ENCODE data around the gene IL1RL1.

The IL1RL1 gene

GRCh38 chr2:102337481-102338386 is 26.4 kb downstream of the IL1RL1 start:
- no peaks in the 10 kb centered on the region for H3K79me1 ChIP-seq (replicated peaks; ENCODE audit: low read length, poor library complexity, severe bottlenecking)
- no peak overlapping the region for H3K23ac ChIP-seq (ENCODE audit: low read length in 2 of 2)
- no peaks in the 10 kb centered on the region for H3K9me3 ChIP-seq (ENCODE audit: control insufficient read depth, low read length)
- no peak overlapping the region for H3K4ac ChIP-seq (ENCODE audit: low read depth in 1 of 2, low read length in 2 of 2)
- no peak overlapping the region for H2AK5ac ChIP-seq (ENCODE audit: low read length, severe bottlenecking)
- no peak overlapping the region for H2AFZ ChIP-seq (ENCODE audit: low read depth, low read length)
- no peak overlapping the region for H3K4me3 ChIP-seq (ENCODE audit: insufficient read depth in 1 of 2, low read depth in 1 of 2, low read length in 2 of 2)
- H3K4me1 ChIP-seq (ENCODE audit: control insufficient read depth, insufficient read depth, low read depth, low read length) = no peaks in the 10 kb centered on the region
- no peak overlapping the region for H2BK120ac ChIP-seq (ENCODE audit: low read depth, low read length)
- H2BK5ac ChIP-seq (ENCODE audit: low read depth, low read length, poor library complexity, severe bottlenecking) = no peak overlapping the region
- WGBS = 43% methylated on average over 1 of the region's 3 CpGs
- no peak overlapping the region for H2BK15ac ChIP-seq (ENCODE audit: low read depth, poor library complexity, severe bottlenecking)
- no peaks in the 10 kb centered on the region for H3K36me3 ChIP-seq (ENCODE audit: control insufficient read depth in 1 of 2, insufficient read depth in 2 of 2, low read depth in 1 of 2, low read length in 2 of 2)
- no peak overlapping the region for H4K8ac ChIP-seq (ENCODE audit: low read length)
- no peak overlapping the region for H3K4me2 ChIP-seq (ENCODE audit: low read length, poor library complexity, severe bottlenecking)
- no peak overlapping the region for H3K18ac ChIP-seq (ENCODE audit: low read depth in 1 of 2, low read length in 2 of 2)
- no peak overlapping the region for H4K91ac ChIP-seq (ENCODE audit: low read length)
- no peak overlapping the region for H2BK12ac ChIP-seq (ENCODE audit: low read length in 2 of 2)
- no peak overlapping the region for H3K27ac ChIP-seq (ENCODE audit: low read length, poor library complexity, severe bottlenecking)
- DNase-seq = peak; percentile 46
- peak overlapping the region; percentile 19 for H3K9ac ChIP-seq (ENCODE audit: low read length)
- peaks cover 0 to 5% of the 10 kb centered on the region in 2 experiments for H3K27me3 ChIP-seq (ENCODE audit: control insufficient read depth in 1 of 2, insufficient read depth in 1 of 2, low read length in 2 of 2)
- H3K14ac ChIP-seq (ENCODE audit: low read length in 2 of 2) = no peak overlapping the region

- Histone ChIP-seq H2BK120ac (ENCODE audit: low read depth, low read length) (no peak overlapping the region), H3K14ac (ENCODE audit: low read length in 2 of 2) (no peak overlapping the region), H3K4me1 (ENCODE audit: control insufficient read depth, insufficient read depth, low read depth, low read length) (no peaks in the 10 kb centered on the region), H4K91ac (ENCODE audit: low read length) (no peak overlapping the region), H3K9me3 (ENCODE audit: control insufficient read depth, low read length) (no peaks in the 10 kb centered on the region), H3K4me3 (ENCODE audit: insufficient read depth in 1 of 2, low read depth in 1 of 2, low read length in 2 of 2) (no peak overlapping the region), H2BK15ac (ENCODE audit: low read depth, poor library complexity, severe bottlenecking) (no peak overlapping the region), H4K8ac (ENCODE audit: low read length) (no peak overlapping the region), H3K18ac (ENCODE audit: low read depth in 1 of 2, low read length in 2 of 2) (no peak overlapping the region), H2BK5ac (ENCODE audit: low read depth, low read length, poor library complexity, severe bottlenecking) (no peak overlapping the region), H2BK12ac (ENCODE audit: low read length in 2 of 2) (no peak overlapping the region), H2AK5ac (ENCODE audit: low read length, severe bottlenecking) (no peak overlapping the region), H3K27me3 (ENCODE audit: control insufficient read depth in 1 of 2, insufficient read depth in 1 of 2, low read length in 2 of 2) (peaks cover 0 to 15% of the 10 kb centered on the region in 2 experiments), H3K23ac (ENCODE audit: low read length in 2 of 2) (no peak overlapping the region), H3K79me1 (replicated peaks; ENCODE audit: low read length, poor library complexity, severe bottlenecking) (no peaks in the 10 kb centered on the region), H3K27ac (ENCODE audit: low read length, poor library complexity, severe bottlenecking) (no peak overlapping the region), H3K9ac (ENCODE audit: low read length) (no peak overlapping the region), H3K4me2 (ENCODE audit: low read length, poor library complexity, severe bottlenecking) (no peak overlapping the region), H3K4ac (ENCODE audit: low read depth in 1 of 2, low read length in 2 of 2) (no peak overlapping the region), H3K36me3 (ENCODE audit: control insufficient read depth in 1 of 2, insufficient read depth in 2 of 2, low read depth in 1 of 2, low read length in 2 of 2) (no peaks in the 10 kb centered on the region), H2AFZ (ENCODE audit: low read depth, low read length) (no peak overlapping the region)
- 96% methylated on average over 7 of the region's 7 CpGs for WGBS
- no peak for DNase-seq
These were observed 29.4 kb downstream of the IL1RL1 start for GRCh38 chr2:102340778-102341177.

GRCh38 chr2:102342888-102343287 is 31.5 kb downstream of the IL1RL1 start:
- DNase-seq = no peak
- WGBS = 97% methylated on average over 3 of the region's 3 CpGs
- Histone ChIP-seq H3K4me2 (ENCODE audit: low read length, poor library complexity, severe bottlenecking) (no peak overlapping the region), H2AK5ac (ENCODE audit: low read length, severe bottlenecking) (no peak overlapping the region), H3K9ac (ENCODE audit: low read length) (no peak overlapping the region), H3K18ac (ENCODE audit: low read depth in 1 of 2, low read length in 2 of 2) (no peak overlapping the region), H3K23ac (ENCODE audit: low read length in 2 of 2) (no peak overlapping the region), H2BK120ac (ENCODE audit: low read depth, low read length) (no peak overlapping the region), H3K27me3 (ENCODE audit: control insufficient read depth in 1 of 2, insufficient read depth in 1 of 2, low read length in 2 of 2) (peaks cover 6 to 25% of the 10 kb centered on the region in 2 experiments), H3K4me1 (ENCODE audit: control insufficient read depth, insufficient read depth, low read depth, low read length) (no peaks in the 10 kb centered on the region), H3K14ac (ENCODE audit: low read length in 2 of 2) (no peak overlapping the region), H4K8ac (ENCODE audit: low read length) (no peak overlapping the region), H3K4me3 (ENCODE audit: insufficient read depth in 1 of 2, low read depth in 1 of 2, low read length in 2 of 2) (no peak overlapping the region), H2AFZ (ENCODE audit: low read depth, low read length) (no peak overlapping the region), H3K9me3 (ENCODE audit: control insufficient read depth, low read length) (no peaks in the 10 kb centered on the region), H3K27ac (ENCODE audit: low read length, poor library complexity, severe bottlenecking) (no peak overlapping the region), H3K36me3 (ENCODE audit: control insufficient read depth in 1 of 2, insufficient read depth in 2 of 2, low read depth in 1 of 2, low read length in 2 of 2) (no peaks in the 10 kb centered on the region), H3K4ac (ENCODE audit: low read depth in 1 of 2, low read length in 2 of 2) (no peak overlapping the region), H2BK5ac (ENCODE audit: low read depth, low read length, poor library complexity, severe bottlenecking) (no peak overlapping the region), H2BK12ac (ENCODE audit: low read length in 2 of 2) (no peak overlapping the region), H4K91ac (ENCODE audit: low read length) (no peak overlapping the region), H3K79me1 (replicated peaks; ENCODE audit: low read length, poor library complexity, severe bottlenecking) (no peaks in the 10 kb centered on the region), H2BK15ac (ENCODE audit: low read depth, poor library complexity, severe bottlenecking) (no peak overlapping the region)

- Histone ChIP-seq H2BK15ac (ENCODE audit: low read depth, poor library complexity, severe bottlenecking) (no peak overlapping the region), H3K27ac (ENCODE audit: low read length, poor library complexity, severe bottlenecking) (no peak overlapping the region), H3K4me1 (ENCODE audit: control insufficient read depth, insufficient read depth, low read depth, low read length) (no peaks in the 10 kb centered on the region), H3K4me3 (ENCODE audit: insufficient read depth in 1 of 2, low read depth in 1 of 2, low read length in 2 of 2) (no peak overlapping the region), H3K36me3 (ENCODE audit: control insufficient read depth in 1 of 2, insufficient read depth in 2 of 2, low read depth in 1 of 2, low read length in 2 of 2) (no peaks in the 10 kb centered on the region), H2BK5ac (ENCODE audit: low read depth, low read length, poor library complexity, severe bottlenecking) (no peak overlapping the region), H3K9me3 (ENCODE audit: control insufficient read depth, low read length) (no peaks in the 10 kb centered on the region), H2AK5ac (ENCODE audit: low read length, severe bottlenecking) (no peak overlapping the region), H2AFZ (ENCODE audit: low read depth, low read length) (no peak overlapping the region), H3K4ac (ENCODE audit: low read depth in 1 of 2, low read length in 2 of 2) (no peak overlapping the region), H4K91ac (ENCODE audit: low read length) (no peak overlapping the region), H3K14ac (ENCODE audit: low read length in 2 of 2) (no peak overlapping the region), H3K79me1 (replicated peaks; ENCODE audit: low read length, poor library complexity, severe bottlenecking) (no peaks in the 10 kb centered on the region), H2BK120ac (ENCODE audit: low read depth, low read length) (no peak overlapping the region), H3K4me2 (ENCODE audit: low read length, poor library complexity, severe bottlenecking) (no peak overlapping the region), H3K9ac (ENCODE audit: low read length) (no peak overlapping the region), H2BK12ac (ENCODE audit: low read length in 2 of 2) (no peak overlapping the region), H4K8ac (ENCODE audit: low read length) (no peak overlapping the region), H3K27me3 (ENCODE audit: control insufficient read depth in 1 of 2, insufficient read depth in 1 of 2, low read length in 2 of 2) (peaks cover 10 to 38% of the 10 kb centered on the region in 2 experiments), H3K23ac (ENCODE audit: low read length in 2 of 2) (no peak overlapping the region), H3K18ac (ENCODE audit: low read depth in 1 of 2, low read length in 2 of 2) (no peak overlapping the region)
- no peak for DNase-seq
- WGBS = 85% methylated on average over 3 of the region's 3 CpGs
These were observed 33.0 kb downstream of the IL1RL1 start for GRCh38 chr2:102344397-102344796.
